Hematopoietic multipotent progenitor cell treated with erythropoietin and hydrocortisone succinate and interleukin-3 and kit ligand, for 15 days (in vitro differentiated cells): Measurements from ENCODE around the gene TNF.
"Not testable (repeated sequence)": the region's sequence is repeated elsewhere in the genome, so short reads cannot be mapped to it uniquely, and the experiment has no call there.

ENCODE experiments used
- DNase-seq: peaks from one replicate; pipeline ENCODE4 v3.0.0-alpha.2; 2015; ENCODE audit warnings: low spot score

The TNF gene

DNA sequence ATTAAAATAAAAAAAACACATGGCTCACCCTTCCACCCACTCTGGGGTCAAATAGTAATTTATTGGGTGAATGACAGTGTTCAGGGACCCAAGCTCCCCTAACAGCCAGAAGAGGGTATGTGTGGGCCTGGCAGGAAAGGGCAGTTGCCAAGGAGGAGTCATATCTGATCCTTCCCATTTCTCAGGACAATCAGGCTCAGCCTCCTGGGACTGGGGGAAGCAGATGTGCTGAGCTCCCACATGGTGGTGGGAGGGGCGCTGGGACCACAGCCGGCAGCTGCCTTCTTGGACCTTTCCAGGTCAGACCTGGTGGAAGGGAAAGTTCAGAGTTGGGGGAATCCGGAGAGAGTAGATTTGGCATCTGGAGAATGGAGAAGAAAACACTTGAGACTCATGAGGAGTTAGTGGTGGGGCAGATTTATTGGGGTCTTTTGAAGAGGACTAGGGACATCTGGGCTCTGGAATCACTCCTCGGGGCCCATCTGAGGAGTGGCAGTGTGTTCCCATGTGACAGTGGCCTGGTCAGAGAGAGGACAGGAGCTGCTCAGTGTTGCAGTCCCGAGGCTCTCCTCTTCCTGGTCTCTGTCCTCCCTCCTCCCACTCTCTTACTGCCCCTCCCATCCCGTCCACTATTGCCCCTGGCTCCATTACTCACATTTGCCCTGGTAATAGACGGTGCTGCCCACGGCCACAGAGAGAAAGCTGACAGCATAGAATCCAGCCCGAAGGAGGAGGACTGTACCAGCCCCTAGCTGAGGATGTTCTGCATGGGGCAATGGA, 13.7 kb downstream of the TNF start:
- DNase-seq, result no peak

DNA sequence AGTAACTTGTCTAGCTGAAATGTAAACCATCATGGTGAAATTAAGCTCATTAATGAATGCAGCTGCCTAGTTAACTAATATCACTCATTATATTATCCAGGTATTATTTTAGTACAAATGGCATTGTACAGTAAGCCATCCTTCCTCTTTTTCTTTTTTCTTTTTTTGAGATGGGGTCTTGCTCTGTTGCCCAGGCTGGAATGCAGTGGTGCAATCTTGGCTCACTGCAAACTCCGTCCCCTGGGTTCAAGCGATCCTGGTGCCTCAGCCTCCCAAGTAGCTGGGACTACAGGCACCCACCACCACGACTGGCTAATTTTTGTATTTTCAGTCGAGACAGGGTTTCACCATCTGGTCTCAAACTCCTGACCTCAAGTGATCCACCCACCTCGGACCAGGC, 15.3 kb downstream of the TNF start:
- DNase-seq, result not testable (repeated sequence)

DNA sequence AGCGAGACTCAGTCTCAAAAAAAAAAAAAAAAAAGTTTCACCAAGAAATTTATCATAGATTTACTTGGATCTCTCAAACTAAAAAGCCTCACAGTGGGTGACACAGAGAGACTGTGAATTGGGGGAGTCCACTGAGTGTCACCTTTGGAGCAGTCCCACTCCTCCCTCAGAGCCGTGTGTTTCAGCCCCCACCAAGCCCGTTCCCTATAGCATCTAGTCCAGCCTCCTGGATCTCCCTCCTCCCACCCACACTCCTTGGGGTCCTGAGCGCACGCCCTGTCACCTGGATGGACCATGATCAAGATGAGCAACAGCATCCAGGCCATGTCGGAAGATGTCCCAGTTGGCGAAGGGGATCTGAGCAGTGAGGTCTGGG, 17.0 kb downstream of the TNF start:
- DNase-seq, result no peak

DNA sequence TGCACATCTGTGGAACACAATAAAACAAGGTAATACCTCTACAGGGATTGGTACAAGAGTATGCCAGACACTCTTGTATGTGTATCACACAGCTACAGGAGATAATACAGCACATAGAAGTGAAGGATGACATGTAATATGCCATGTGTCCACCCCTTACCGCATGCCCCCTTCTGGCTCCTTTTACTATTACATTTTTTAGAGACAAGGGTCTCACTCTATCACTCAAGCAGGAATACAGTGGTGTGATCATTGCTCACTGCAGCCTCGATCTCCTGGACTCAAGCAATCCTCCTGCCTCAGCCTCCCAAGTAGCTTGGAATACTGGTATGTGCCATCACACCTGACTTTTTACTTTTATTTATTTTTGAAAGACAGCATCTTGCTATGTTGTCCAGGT, 21.6 kb downstream of the TNF start:
- DNase-seq, result peak; percentile 43

DNA sequence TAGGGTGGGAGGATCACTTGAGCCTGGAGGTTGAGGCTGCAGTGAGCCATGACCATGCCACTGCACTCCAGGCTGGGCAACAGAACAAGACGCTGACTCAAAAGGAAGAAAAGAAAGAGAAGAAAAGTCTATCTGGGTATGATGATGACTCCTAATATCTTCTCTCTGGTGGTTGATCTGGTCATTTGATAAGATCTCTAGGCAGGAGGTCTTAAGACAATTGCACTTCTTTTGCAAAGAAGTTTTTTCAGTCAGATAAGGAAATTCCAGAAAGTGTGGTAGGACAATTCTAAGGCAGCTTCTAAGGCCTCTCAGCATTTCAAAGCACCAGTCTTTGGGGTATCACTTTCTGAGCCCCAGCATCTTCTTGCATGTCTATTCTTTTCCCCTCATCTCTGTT, 32.0 kb downstream of the TNF start:
- no peak for DNase-seq

DNA sequence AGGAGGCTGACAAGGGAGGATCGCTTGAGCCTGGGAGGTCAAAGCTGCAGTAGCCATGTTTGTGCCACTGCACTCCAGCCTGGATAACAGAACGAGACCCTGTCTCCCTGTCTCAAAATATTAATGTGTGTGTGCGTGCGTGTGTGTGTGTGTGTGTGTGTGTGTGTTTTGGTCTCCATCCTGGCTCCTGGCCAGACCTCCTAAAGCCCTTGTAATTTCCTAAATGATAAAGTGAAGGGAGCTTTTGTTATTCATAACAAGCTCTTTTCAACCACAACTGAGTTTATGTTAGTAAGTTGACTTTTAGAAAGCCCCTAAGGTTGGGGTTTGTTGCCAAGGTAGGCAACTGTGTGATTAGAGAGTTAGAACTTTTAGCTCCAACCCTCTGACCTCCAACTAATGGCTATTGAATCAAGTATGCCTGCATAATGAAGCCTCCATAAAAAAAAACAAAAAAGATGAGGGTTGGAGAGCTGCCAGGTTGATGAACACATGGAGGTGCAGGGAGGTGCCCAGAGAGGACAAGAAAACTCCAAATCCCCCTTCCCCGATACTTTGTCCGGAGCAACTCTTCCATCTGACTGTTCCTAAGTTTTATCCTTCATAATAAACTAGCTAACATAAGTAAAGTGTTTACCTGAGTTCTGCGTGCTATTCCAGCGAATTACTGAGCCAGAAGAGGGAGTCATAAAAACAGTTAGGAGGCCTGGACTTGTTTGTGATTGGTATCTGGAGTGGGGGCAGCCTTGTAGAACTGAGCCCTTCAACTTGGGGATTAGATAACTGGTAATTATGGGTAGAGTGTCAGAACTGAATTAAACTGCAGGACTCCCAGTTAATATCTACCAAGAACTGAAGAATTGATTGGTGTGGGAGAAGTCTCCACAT, 34.4 kb downstream of the TNF start:
- no peak for DNase-seq

DNA sequence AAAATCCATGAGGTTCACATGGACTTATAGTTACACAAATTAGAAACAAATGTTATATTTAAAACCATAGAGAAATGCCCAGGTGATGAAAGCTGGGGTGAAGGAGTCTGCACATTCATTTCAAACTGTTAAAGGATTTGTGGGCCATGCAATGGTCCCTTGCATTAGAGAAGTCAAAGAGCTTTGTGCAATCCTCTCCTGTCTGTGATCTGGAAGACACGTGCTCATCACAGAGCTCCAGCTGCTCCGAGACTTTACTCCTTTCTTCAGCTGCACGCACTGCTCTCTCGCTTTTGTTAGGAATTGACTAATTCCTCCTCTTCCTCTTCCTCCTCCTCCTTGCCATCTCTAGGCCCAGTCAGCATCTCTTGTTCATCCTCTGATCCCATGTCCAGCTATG, 35.6 kb downstream of the TNF start:
- no peak for DNase-seq

DNA sequence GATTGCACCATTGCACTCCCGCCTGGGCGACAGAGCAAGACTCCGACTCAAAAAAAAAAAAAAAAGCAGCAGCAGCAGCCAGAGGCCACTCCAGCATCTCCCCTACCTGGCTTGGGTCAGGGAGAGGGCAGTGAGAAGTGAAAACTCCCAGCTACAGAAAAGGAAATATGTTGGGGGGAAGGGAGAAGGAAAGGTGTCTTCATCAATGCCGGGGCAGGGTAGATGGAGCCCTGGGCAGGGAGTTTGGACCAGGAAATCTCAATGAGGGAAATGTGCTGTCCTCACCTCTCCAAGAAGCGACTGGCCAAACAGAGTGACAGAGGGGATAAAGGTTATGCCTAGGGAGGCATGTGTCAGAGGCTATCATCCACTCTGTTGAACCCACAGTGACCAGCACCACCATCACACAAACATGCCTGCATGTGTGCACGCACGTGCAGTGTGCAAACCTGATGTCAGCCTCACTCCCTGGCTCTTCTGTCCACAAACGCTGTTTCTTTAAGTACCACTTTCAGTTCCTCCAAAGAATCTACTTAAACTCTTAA, 38.8 kb downstream of the TNF start:
- DNase-seq, result no peak

DNA sequence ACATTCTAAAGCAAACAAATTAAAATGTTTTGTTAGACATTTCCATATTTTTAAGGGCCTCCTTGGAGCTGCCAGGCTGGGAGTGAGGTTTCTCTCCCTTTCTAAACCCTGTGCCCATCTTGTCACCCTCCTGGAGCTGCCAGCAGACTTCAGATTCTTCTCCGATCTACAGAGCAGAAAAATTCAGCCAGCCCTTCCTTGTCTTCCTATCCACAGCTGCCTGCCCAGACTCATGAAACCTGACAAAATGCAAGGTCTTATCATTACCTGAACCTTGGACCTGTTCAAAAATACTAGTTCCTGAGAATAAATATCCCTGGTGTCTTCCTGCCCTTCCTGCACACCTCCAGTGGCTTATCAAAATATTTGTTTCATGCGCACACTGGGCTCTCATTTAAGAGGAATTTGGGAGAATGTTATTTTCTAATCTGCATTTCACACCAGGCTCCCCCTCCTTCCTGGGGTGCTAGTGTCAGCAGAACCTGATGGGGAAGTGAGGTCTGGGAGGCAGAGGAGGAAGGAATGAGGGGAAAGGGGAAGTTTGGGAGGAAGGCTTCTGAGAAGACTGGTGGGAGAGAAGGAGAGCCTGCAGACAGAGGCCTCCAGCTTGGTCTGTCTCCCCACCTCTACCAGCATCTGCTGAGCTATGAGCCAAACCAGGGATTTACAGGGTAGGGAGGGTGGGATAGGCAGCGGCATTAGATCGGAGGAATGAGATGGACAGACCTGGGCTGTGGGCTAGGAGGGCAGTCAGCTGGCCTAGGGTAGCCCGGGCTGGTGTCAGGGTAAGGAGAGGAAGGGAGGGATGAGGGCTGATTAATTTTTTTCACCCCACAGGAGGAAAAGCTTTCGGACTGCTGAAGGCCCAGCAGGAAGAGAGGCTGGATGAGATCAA, 39.6 kb downstream of the TNF start, which contains the start of gene AIF1:
Gene AIF1, plus strand, starts transcription at position 551 of the 895 bp plus-strand sequence. Its CDS starts 96 bp downstream, at position 647.
- no peak for DNase-seq

DNA sequence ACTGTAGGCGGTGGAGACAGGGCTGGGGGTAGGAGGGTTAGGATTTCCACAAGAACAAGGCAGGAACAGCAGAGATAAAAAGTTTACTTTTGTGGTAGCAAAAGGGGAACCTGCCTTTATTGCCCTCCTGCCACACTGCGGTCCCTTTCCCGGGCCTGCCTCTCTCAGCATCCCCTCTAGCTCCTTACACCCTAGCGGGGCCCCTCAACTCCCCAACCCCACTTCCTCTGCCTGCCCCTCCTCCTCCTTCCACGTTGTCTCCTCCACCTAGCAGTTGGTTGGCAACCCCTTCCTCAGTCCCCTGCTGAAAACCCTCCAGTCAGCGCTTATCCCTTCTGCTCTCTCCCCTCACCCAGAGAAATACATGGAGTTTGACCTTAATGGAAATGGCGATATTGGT, 40.4 kb downstream of the TNF start:
- no peak for DNase-seq

DNA sequence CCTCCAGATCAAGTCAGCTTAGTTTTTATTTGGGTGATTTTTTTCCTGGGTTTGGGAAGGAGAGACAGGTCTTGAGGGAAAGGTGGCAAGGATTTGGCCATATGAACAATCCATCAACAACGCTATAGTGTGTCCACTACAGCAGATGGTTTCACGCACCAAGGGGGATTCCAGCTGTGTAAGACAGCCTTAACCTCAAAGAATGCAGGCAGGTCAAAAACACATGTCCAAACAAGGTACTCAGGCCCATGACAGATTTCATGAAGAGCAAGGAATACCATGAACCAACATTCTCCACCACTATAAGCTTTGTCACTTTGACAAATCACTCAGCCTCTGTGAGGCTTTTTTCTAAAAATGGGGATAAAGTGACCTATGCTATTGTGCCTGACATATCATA, 41.6 kb downstream of the TNF start:
- no peak for DNase-seq

DNA sequence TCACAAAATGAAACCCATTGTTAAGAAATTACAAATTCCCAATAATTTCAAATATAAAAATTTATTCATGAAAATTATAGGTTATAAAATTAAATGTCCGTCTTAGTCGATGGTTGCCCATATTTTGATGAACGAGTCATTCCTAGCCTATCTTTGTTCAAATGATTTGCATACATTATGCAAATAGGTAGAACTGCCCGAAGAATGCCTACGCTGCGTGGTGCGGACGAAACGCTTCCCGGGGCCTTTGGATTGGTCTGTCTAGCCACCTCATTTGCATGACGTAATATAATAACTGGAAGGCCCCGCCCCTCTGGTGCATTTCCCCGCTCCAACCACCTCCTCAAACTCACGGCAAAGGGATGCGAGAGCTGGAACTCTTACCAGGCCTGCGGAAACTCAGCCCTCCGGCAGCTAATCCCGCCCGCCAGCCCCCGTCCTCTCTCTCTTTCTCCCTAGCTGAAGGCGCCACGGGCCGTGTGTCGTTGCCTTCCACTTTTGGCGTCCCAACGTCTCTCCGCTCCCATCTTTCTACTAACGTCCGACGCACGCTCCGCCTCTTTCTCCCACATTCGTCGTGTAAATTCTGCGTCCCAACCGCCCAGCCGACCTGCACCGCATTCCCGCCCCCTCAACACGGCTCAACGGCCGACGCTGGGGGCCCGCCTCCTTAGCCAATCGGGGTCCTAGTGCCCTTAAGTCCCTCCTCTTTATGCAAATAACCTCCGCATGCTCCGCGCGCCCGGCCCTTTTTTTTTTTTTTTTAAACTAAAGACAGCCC, 44.6 kb downstream of the TNF start:
- peak; percentile 99 for DNase-seq

DNA sequence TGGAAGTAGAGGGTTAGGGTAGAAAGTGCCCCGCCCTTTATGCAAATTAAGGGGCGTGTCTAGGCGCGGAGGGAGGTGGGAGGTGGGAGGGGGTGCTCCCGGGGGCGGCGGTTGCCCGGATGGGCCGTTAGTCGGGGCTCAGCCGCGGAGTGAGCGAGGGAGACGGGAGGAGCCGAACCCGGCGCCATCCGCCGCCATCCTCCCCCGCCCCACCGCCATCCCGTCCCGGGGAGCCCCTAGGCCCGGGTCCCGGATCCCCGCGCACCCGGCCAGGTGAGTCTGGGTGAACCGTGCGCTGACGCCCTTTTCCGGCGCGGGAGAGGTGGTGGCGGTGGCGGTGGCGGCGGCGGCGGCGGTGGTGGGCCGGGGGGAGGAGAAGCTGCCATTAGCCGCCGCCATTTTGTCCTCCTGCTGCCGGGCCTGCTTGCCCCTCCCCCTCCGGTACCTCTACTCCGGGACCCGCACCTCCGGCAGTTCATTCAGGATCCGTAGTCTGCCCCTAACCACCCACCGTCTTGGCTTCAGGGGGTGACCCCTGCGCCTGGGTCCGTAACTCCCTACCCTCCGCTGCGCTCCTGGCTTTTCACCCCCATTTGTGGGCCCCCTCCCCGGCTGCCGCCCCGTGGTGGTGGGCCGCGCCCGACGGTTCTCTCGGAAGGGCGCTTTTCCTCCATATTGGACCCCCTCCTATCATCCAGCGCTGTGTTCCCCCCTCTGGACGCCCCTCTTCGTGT, 45.4 kb downstream of the TNF start, which contains the start of gene PRRC2A:
Gene PRRC2A, plus strand, starts transcription at position 130 of the 734 bp plus-strand sequence. CDS start 2,075 bp downstream, outside the sequence.
- DNase-seq, result peak; percentile 70

DNA sequence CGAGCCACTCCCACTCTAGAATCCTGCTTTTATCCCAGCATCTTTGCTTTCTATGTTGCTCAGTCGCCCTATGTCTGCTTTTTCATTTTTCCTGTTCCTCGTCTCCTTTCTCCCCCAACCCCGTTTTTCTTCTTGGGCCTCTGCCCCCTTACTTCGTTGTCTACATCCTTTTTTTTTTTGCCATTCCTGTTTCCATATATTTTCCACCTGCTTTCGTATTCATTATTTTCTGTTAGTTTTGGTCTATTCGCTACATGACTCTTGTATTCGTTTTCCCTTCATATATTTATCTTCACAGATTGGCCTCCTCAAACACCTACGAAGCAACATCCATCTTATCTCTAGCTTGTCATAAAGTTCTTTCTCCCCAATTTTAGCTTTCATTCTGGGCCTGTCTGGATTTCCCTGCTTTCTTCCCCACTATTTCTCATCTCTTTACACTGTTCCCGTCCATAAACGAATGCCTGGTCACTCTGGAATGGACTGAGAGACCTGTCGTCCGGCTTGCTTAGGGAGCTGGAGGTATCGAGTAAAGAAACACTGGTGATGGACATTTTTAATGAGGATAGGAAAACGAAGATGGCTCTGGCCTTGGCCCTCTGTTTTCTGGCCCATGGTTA, 46.1 kb downstream of the TNF start:
- DNase-seq, result peak; percentile 20

DNA sequence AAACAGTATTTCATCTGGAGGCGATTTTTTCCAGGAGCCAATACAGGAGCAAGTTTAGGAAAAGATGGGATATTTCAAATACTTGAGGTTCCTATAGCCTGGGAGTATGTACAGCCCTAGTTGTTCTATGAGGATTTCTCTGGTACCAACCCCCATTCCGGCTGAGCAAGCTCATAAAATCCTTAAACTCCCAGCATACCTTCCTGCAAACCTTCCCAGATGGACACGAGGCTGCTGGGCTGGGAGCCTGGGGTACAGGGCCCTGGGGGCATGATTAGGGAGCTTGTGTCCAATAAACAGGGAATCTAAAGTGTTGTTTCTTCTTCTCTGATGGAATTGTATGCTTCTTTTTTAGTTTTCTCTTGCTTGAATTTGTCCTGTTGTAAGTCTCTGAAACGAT, 46.6 kb downstream of the TNF start:
- no peak for DNase-seq

DNA sequence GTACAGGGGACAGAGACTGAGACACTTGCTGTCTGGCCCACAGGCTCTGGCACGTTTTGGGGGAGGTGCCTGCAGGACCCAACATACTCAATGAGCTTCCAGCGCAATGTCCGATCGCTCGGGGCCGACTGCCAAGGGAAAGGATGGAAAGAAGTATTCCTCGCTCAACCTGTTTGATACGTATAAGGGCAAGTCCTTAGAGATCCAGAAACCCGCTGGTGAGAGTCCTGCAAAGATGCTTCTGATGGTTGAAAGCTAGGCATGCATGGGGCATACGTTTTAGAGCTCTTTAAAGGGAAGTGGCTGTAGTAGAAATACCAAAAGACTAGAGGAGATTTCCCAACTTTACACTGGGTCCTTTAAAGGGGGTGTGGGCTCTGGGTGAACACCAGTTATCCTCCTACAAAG, 47.3 kb downstream of the TNF start:
- DNase-seq, result no peak

DNA sequence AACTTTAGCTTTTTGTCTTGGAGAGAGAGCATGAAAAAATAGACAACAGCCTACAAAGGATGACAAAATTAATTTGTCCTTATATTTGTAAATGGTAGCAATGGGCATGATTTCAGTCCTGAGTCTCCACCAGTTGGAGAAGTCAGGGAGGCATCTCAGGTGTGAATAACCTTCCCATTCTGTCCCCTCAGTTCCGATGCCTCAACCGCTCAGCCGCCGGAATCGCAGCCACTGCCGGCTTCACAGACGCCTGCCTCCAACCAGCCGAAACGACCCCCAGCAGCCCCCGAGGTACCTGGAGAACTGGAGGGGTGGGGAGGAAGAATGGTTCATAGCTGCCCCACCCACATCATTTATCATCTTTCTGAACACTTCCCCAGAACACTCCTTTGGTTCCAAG, 48.7 kb downstream of the TNF start:
- no peak for DNase-seq

DNA sequence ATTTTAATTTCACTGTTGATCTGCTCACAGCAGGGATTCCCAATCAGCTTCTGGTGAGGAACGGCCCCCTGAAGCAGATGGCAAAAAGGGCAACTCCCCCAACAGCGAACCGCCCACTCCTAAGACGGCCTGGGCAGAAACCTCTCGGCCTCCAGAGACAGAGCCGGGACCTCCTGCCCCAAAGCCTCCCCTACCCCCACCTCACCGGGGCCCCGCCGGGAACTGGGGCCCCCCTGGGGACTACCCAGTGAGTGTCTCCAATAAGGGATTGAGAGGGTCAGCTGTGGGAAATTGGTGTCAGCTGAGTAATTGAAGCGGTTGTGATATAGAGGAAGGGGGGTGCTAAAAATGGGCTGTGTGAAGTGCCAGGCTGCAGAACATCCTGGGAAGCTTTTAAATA, 51.6 kb downstream of the TNF start:
- no peak for DNase-seq

DNA sequence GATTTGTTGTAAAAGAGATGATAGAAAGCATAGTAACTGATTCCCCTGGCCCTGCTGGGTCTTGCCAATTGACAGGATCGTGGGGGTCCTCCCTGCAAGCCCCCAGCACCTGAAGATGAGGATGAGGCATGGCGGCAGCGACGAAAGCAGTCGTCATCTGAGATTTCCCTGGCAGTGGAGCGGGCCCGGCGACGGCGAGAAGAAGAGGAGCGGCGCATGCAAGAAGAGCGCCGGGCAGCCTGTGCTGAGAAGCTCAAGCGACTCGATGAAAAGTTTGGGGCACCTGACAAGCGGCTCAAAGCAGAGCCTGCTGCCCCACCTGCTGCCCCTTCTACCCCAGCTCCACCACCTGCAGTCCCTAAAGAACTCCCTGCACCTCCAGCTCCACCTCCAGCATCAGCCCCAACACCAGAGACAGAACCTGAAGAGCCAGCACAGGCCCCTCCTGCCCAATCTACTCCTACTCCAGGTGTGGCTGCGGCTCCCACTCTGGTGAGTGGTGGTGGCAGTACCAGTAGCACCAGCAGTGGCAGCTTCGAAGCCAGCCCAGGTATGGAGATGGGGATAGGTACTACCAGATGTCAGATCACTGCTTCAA, 52.4 kb downstream of the TNF start:
- DNase-seq, result no peak
